ENCODE results near the gene VWC2L. TPM values are rescaled to one million over a fixed set of nuclear protein-coding genes. Genes with fewer than 3 reads are reported as not detected.

Gene VWC2L
- total and polyA plus RNA-seq, 7 donors: 0.28 TPM; not detected in 6

DNA sequence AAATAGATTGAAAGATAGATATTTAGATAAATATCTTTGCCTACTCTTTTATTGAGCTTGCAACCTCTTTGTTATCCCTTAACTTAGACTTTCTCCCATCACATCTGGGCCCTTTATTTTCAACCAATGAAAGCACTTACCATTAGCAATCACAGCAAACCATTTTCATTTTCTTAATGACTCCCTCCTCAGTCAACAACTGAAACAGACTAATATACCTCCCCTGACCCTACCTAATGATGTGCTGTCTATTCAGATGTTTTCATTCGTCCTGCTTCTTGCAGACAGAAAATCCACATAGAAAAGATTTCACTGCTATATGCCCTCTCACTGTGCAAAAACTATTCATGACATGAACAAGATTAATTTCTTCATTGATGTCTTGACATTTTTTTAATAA lies 154.4 kb downstream of the VWC2L start:
- no peaks in the 10 kb centered on the region for H3K27me3 ChIP-seq
- no peak for DNase-seq
- TF ChIP-seq EP300 (IDR thresholded peaks at IDR 0.05) (no peak), POLR2AphosphoS5 (IDR thresholded peaks at IDR 0.05) (no peak), POLR2A (IDR thresholded peaks at IDR 0.05) (no peak)
- TF ChIP-seq, protein P1, sequence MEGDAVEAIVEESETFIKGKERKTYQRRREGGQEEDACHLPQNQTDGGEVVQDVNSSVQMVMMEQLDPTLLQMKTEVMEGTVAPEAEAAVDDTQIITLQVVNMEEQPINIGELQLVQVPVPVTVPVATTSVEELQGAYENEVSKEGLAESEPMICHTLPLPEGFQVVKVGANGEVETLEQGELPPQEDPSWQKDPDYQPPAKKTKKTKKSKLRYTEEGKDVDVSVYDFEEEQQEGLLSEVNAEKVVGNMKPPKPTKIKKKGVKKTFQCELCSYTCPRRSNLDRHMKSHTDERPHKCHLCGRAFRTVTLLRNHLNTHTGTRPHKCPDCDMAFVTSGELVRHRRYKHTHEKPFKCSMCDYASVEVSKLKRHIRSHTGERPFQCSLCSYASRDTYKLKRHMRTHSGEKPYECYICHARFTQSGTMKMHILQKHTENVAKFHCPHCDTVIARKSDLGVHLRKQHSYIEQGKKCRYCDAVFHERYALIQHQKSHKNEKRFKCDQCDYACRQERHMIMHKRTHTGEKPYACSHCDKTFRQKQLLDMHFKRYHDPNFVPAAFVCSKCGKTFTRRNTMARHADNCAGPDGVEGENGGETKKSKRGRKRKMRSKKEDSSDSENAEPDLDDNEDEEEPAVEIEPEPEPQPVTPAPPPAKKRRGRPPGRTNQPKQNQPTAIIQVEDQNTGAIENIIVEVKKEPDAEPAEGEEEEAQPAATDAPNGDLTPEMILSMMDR (IDR thresholded peaks at IDR 0.05): no peak
- 86 to 87% methylated on average over 1 of the region's 1 CpG for WGBS, 2 donors
- peaks cover 0 to 6% (median 0%) of the 10 kb centered on the region in 4 donors for H3K4me1 ChIP-seq
- H3K9me3 ChIP-seq: no peaks in the 10 kb centered on the region
- no peaks in the 10 kb centered on the region for H3K36me3 ChIP-seq
- intact Hi-C loops (cut with DNase I): no loop called here
- H3K4me3 ChIP-seq: no peak overlapping the region
- no peak overlapping the region for H3K27ac ChIP-seq

DNA sequence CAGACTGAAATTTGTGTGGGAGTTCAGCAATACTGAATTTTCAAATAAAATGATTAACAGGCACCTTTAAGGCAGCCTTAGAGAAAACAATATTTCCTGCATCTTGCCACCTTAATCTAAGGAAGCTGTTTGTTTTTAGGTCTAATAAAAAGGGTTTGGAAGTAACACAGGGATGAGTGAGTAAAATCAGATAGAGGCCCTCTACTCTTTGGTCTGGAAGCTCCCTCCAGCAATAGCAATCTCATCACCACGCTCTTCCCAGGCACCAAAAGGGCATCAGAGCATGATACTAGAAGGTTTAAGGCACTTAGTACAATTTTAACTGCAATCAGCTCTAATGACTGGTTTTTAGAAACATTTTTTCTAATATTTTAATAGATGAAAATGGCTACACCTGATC lies 155.6 kb downstream of the VWC2L start:
- no peaks in the 10 kb centered on the region for H3K27me3 ChIP-seq
- no peak for TF ChIP-seq EP300 (IDR thresholded peaks at IDR 0.05)
- TF ChIP-seq POLR2A (IDR thresholded peaks at IDR 0.05): no peak
- no peak for TF ChIP-seq POLR2AphosphoS5 (IDR thresholded peaks at IDR 0.05)
- TF ChIP-seq, protein P1 (IDR thresholded peaks at IDR 0.05): no peak
- WGBS, 2 donors: 71 to 78% methylated on average over 1 of the region's 1 CpG
- no peak overlapping the region for H3K27ac ChIP-seq
- DNase-seq: no peak
- no peak overlapping the region for H3K4me3 ChIP-seq
- no peaks in the 10 kb centered on the region for H3K36me3 ChIP-seq
- H3K9me3 ChIP-seq: no peaks in the 10 kb centered on the region
- H3K4me1 ChIP-seq: peaks cover 0 to 6% (median 0%) of the 10 kb centered on the region in 4 donors
- intact Hi-C loops (cut with DNase I): no loop called here

DNA sequence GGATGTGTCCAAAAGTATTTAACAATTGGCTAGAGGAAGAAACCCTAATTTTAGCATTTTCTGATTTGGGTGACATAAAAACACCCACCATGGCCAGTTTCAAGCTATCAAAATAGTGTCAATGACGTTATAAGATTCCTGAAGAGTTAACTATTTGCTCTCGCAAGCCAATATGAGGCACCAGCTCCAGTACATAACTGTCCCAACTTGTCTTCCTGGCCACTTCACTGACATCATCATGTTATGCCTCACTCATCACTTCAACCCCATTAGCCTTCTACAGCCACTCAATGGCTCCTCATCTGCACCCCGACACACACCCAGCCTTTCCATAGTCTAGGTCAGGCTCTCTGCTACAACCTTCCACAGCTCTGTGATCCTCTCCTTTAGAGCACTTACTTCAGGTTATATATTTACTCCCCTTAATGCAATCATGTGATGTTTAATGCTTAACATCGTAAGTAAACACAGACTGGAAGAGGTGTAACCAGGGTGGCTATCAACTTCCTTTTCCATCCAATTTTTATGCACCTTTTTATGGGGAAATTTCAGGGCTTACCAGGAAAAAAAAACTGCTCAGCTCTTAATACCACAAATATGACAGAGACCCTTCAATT lies 158.7 kb downstream of the VWC2L start:
- intact Hi-C loops (cut with DNase I): no loop called here

DNA sequence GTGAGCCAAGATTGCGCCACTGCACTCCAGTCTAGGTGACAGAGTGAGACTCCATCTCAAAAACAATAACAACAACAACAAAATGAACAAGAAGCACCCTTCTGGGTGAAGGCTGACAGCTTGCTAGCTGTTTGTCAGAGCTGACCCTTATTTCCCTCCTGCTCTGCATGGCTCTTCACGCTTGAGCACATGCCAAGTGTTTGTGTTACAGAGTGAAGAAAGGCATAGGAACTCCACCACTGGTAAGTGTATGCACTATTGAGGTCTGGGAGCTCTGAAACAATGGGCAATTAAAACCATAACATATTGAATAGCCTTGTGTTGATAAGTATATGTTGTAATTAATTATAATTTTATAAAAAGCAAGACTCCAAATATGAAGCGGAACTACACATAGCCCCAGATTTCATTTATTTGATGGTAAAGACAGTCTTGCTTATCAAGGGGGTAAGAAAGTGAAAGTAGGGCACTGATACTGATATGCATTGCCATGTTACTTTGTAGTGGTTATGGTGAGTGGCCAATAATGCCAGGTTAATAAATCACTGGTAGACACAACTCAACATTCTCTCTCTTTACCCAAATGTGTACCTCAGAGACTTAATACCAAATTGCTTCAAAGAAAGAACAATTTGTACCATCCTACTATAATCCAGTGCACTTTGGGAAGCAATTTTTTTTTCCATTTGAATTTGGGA lies 163.4 kb downstream of the VWC2L start:
- WGBS, 2 donors: 91% methylated on average over 3 of the region's 3 CpGs
- no peaks in the 10 kb centered on the region for H3K4me1 ChIP-seq
- no peaks in the 10 kb centered on the region for H3K9me3 ChIP-seq
- no peak for DNase-seq
- no peak overlapping the region for H3K4me3 ChIP-seq
- intact Hi-C loops (cut with DNase I): no loop called here
- no peaks in the 10 kb centered on the region for H3K36me3 ChIP-seq
- TF ChIP-seq, protein P1 (IDR thresholded peaks at IDR 0.05): no peak
- TF ChIP-seq EP300 (IDR thresholded peaks at IDR 0.05) (no peak), POLR2A (IDR thresholded peaks at IDR 0.05) (no peak), POLR2AphosphoS5 (IDR thresholded peaks at IDR 0.05) (no peak)
- H3K27me3 ChIP-seq: no peaks in the 10 kb centered on the region
- H3K27ac ChIP-seq: no peak overlapping the region

More for the DNA sequence above, 158.7 kb downstream of the VWC2L start:
- 38 to 72% methylated on average over 4 of the region's 4 CpGs for WGBS, 2 donors
- Histone ChIP-seq H3K27ac (no peak overlapping the region), H3K4me3 (no peak overlapping the region), H3K9me3 (no peaks in the 10 kb centered on the region), H3K4me1 (peaks cover 0 to 6% (median 0%) of the 10 kb centered on the region in 4 donors), H3K36me3 (no peaks in the 10 kb centered on the region), H3K27me3 (no peaks in the 10 kb centered on the region)
- TF ChIP-seq POLR2A (IDR thresholded peaks at IDR 0.05): no peak
- TF ChIP-seq, protein P1 (IDR thresholded peaks at IDR 0.05): no peak
- TF ChIP-seq EP300 (IDR thresholded peaks at IDR 0.05): no peak
- TF ChIP-seq POLR2AphosphoS5 (IDR thresholded peaks at IDR 0.05): no peak
- no peak for DNase-seq

Measured in sigmoid colon (tissue), 7 donors.